Gastroesophageal sphincter (tissue), 3 donors: ENCODE measurements around the gene GPBP1.

Experiments used
- CTCF ChIP-seq, 4 experiments: fragments of 200-600 bp in 2 of 4; fragments of 450-650 bp in 2 of 4; sonication (generic) in 1 of 4; IDR thresholded peaks; one replicate each; pipeline ENCODE4 v1.5.1; 2017 to 2019; ENCODE audit warnings: antibody characterized with exemption in 4 of 4, mild to moderate bottlenecking in 2 of 4, moderate library complexity in 2 of 4
- POLR2A ChIP-seq, 2 donors: fragments of 450-650 bp; IDR thresholded peaks; one replicate each; pipeline ENCODE4 v1.6.1; 2017; ENCODE audit warnings: antibody characterized with exemption in 2 of 2, mild to moderate bottlenecking in 2 of 2, moderate library complexity in 1 of 2
- POLR2AphosphoS5 ChIP-seq: sonication (generic); formaldehyde crosslinking; IDR thresholded peaks from one replicate; pipeline ENCODE4 v1.6.1; 2017; ENCODE audit warnings: antibody characterized with exemption

GRCh38 chr5:57137401-57137800 is 36.5 kb upstream of the GPBP1 start:
- TF ChIP-seq CTCF (IDR thresholded peaks at IDR 0.05) (no peak), POLR2A (IDR thresholded peaks at IDR 0.05) (no peak), POLR2AphosphoS5 (no peak)
